Osteocyte (in vitro differentiated cells): ENCODE data around the gene DCBLD2. TPM values are rescaled to one million over a fixed set of nuclear protein-coding genes. Genes with fewer than 3 reads are reported as not detected.
"Not testable (repeated sequence)": the region's sequence is repeated elsewhere in the genome, so short reads cannot be mapped to it uniquely, and the experiment has no call there.

Source experiments
- DNase-seq: peaks from one replicate; pipeline ENCODE4 v3.0.0; 2021; ENCODE audit warnings: mixed read lengths; ENCODE audit not compliant: unreplicated experiment; ENCODE audit errors: extremely low spot score
- H3K27ac Mint-ChIP-seq: one replicate; pipeline ENCODE4 v1.8.0; 2021; ENCODE audit warnings: mild to moderate bottlenecking, mixed read lengths; ENCODE audit not compliant: unreplicated experiment
- H3K27me3 Mint-ChIP-seq: one replicate; pipeline ENCODE4 v1.8.0; 2021; ENCODE audit warnings: mixed read lengths; ENCODE audit not compliant: unreplicated experiment
- H3K36me3 Mint-ChIP-seq: one replicate; pipeline ENCODE4 v1.8.0; 2021; ENCODE audit warnings: mixed read lengths; ENCODE audit not compliant: unreplicated experiment
- H3K4me1 Mint-ChIP-seq: one replicate; pipeline ENCODE4 v1.8.0; 2021; ENCODE audit warnings: mixed read lengths; ENCODE audit not compliant: unreplicated experiment
- H3K4me3 Mint-ChIP-seq: one replicate; pipeline ENCODE4 v1.8.0; 2021; ENCODE audit warnings: mild to moderate bottlenecking, moderate library complexity, mixed read lengths; ENCODE audit not compliant: unreplicated experiment
- H3K9me3 Mint-ChIP-seq: one replicate; pipeline ENCODE4 v1.8.0; 2021; ENCODE audit warnings: mixed read lengths; ENCODE audit not compliant: unreplicated experiment
- CTCF ChIP-seq: fragments of 200-600 bp; sonication (generic); IDR thresholded peaks from 2 replicates; pipeline ENCODE4 v1.5.0; 2021; ENCODE audit warnings: antibody characterized with exemption, mild to moderate bottlenecking, moderate library complexity
- total RNA-seq: library from RNA; stranded (reverse); gene quantifications from 2 replicates; pipeline ENCODE4 v1.2.1, GENCODE V29; 2021

The DCBLD2 gene
- total RNA-seq, 1 donor from 2014 or later = 83.2 TPM

GRCh38 chr3:98848108-98848507 lies 53.4 kb downstream of the DCBLD2 start:
- no peak for DNase-seq
- no peak for TF ChIP-seq CTCF
- H3K27me3 Mint-ChIP-seq = no peaks in the 10 kb centered on the region
- H3K27ac Mint-ChIP-seq = no peak overlapping the region
- peaks cover 6% of the 10 kb centered on the region for H3K9me3 Mint-ChIP-seq
- peaks cover 37% of the 10 kb centered on the region for H3K4me1 Mint-ChIP-seq
- H3K4me3 Mint-ChIP-seq = no peak overlapping the region
- peaks cover 23% of the 10 kb centered on the region for H3K36me3 Mint-ChIP-seq

- no peak for DNase-seq
- TF ChIP-seq CTCF = no peak
- Mint-ChIP-seq H3K27ac (no peak overlapping the region), H3K36me3 (peaks cover 23% of the 10 kb centered on the region), H3K27me3 (no peaks in the 10 kb centered on the region), H3K9me3 (peaks cover 6% of the 10 kb centered on the region), H3K4me1 (peaks cover 39% of the 10 kb centered on the region), H3K4me3 (no peak overlapping the region)
Observed at GRCh38 chr3:98846101-98846500, 55.4 kb downstream of the DCBLD2 start.

GRCh38 chr3:98843266-98843959 lies 58.1 kb downstream of the DCBLD2 start:
- Mint-ChIP-seq H3K36me3 (peaks cover 38% of the 10 kb centered on the region), H3K9me3 (peaks cover 6% of the 10 kb centered on the region), H3K27me3 (no peaks in the 10 kb centered on the region), H3K4me3 (no peak overlapping the region), H3K27ac (peak overlapping the region; percentile 54), H3K4me1 (peaks cover 35% of the 10 kb centered on the region)
- DNase-seq = no peak
- no peak for TF ChIP-seq CTCF

- no peak for DNase-seq
- Mint-ChIP-seq H3K9me3 (no peaks in the 10 kb centered on the region), H3K27me3 (no peaks in the 10 kb centered on the region), H3K4me3 (no peak overlapping the region), H3K4me1 (peaks cover 21% of the 10 kb centered on the region), H3K36me3 (peaks cover 19% of the 10 kb centered on the region), H3K27ac (peak overlapping the region; percentile 61)
- no peak for TF ChIP-seq CTCF
Observed at GRCh38 chr3:98839846-98840245, 61.6 kb downstream of the DCBLD2 start.

- H3K27me3 Mint-ChIP-seq, H3K27ac Mint-ChIP-seq, H3K4me3 Mint-ChIP-seq, H3K4me1 Mint-ChIP-seq, DNase-seq: not testable (repeated sequence)
- H3K36me3 Mint-ChIP-seq = peaks cover 23% of the 10 kb centered on the region
- H3K9me3 Mint-ChIP-seq = peaks cover 33% of the 10 kb centered on the region
Observed at GRCh38 chr3:98831060-98831459, 70.4 kb downstream of the DCBLD2 start.
